Psoas muscle (tissue), 8 donors: ENCODE measurements around the gene BORCS6. TPM values are rescaled to one million over a fixed set of nuclear protein-coding genes. Genes with fewer than 3 reads are reported as not detected.

Experiments
- ATAC-seq, 4 donors: fragments of 200-7000 bp; cut with Tn5 transposase; one replicate each; pipeline ENCODE4 v1.9.1; 2020; ENCODE audit warnings: moderate library complexity in 3 of 4, mild to moderate bottlenecking in 2 of 4
- DNase-seq, 2 donors: peaks; one replicate each; pipeline ENCODE4 v3.0.0-alpha.2; 2020
- H3K27ac ChIP-seq: fragments of 200-600 bp; one replicate; pipeline ENCODE4 v1.8.0; 2022
- H3K27me3 ChIP-seq, 3 donors: fragments of 200-600 bp in 1 of 3; one replicate each; pipeline versions ENCODE4 v1.6.1 to v1.8.0; 2013 to 2022; ENCODE audit warnings: low read length in 2 of 3, mild to moderate bottlenecking in 2 of 3, moderate library complexity in 1 of 3; ENCODE audit not compliant: insufficient read depth in 3 of 3
- H3K36me3 ChIP-seq, 2 donors: fragments of 200-600 bp in 1 of 2; one replicate each; pipeline versions ENCODE4 v1.6.1 to v1.8.0; 2013 to 2022; ENCODE audit warnings: low read depth in 1 of 2, mild to moderate bottlenecking in 1 of 2, moderate library complexity in 1 of 2; ENCODE audit not compliant: insufficient read depth in 1 of 2
- H3K4me1 ChIP-seq: fragments of 200-600 bp; one replicate; pipeline ENCODE4 v1.8.0; 2022
- H3K4me3 ChIP-seq: fragments of 200-600 bp; one replicate; pipeline ENCODE4 v1.8.0; 2022; ENCODE audit warnings: mild to moderate bottlenecking
- H3K9me3 ChIP-seq: fragments of 200-600 bp; one replicate; pipeline ENCODE4 v1.8.0; 2022
- WGBS, 3 donors: extraction: QIAGEN DNeasy Blood & Tissue Kit; methylation state at CpG; one replicate each; pipeline versions ENCODE4 v1.1.6 to v1.1.7; 2013; 5-methylcytosine and 5-hydroxymethylcytosine counted together
- intact Hi-C, 2 donors: fragments of 100-400 bp; cut with DNase I; formaldehyde crosslinking; loops; one replicate each; pipeline versions ENCODE4 v1.11.0 to v1.14.2; 2022
- polyA plus RNA-seq, 3 donors: library from polyadenylated mRNA; stranded (reverse); fragments of 200-250 nt; gene quantifications; one replicate each; pipeline ENCODE4 v1.2.3, GENCODE V29; 2013
- total RNA-seq, 4 donors: library from RNA; stranded (reverse); fragmentation: NEBNext Ultra II Directional in 2 of 4; extraction: Animal tissue kit (Norgen Biotek cat#: 25700) in 2 of 4; gene quantifications; one replicate each; pipeline versions ENCODE4 v1.2.1 to v1.2.4, GENCODE V29; 2021 to 2023
- TF ChIP-seq, protein P1 (sequence below): fragments of 200-600 bp; IDR thresholded peaks from one replicate; pipeline ENCODE4 v1.8.0; 2022; ENCODE audit warnings: antibody characterized with exemption
- donor health status: healthy with polysubstance abuse.
- donor health status: DM: no; HTN: no; CAD: no; lungs with moderate emphysema.
- donor health status: Bipolar disorder and iron deficiency.
- donor health status: healthy.
- donor health status: DM: yes; HTN: yes; CAD: no.
- donor health status: DM: no; HTN: no; CAD: no.
- donor health status: DM: no; HTN: no; CAD: no.
- donor health status: DM: yes; HTN: yes; CAD: no.

The BORCS6 gene
- total and polyA plus RNA-seq, 7 donors: 8.8 to 19.3 (median 11.2) TPM

DNA sequence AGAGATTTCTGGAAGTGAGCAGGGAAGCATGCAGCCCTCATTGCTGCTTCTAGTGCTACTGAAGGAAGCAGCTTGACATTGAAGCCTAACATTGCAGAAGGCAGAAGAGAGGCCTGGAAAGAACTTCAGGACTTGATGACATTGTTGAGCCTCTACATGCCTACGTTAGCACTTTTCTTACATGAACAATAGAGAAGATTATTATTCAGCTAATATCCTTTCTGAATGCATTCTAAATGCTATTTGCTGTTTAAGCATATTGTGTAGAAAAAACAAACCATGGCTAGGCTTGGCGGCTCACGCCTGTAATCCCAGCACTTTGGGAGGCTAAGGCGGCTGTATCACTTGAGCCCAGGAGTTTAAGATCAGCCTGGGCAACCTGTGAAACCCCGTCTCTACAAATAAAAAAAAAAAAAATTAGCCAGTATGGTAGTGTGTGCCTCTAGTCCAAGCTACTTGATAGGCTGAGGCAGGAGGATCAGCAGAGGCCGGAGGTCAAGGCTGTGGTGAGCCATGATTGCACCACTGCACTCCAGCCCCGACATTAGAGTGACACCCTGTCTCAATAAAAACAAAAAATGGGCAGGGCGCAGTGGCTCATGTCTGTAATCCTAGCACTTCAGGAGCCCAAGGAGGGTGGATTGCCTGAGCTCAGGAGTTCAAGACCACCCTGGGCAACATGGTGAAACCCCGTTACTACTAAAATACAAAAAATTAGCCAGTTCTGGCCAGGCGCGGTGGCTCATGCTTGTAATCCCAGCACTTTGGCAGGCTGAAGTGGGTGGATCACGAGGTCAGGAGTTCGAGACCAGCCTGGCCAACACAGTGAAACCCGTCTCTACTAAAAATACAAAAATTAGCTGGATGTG, 22.6 kb upstream of the BORCS6 start:
- peaks cover 8% of the 10 kb centered on the region for H3K4me1 ChIP-seq
- H3K4me3 ChIP-seq: no peak overlapping the region
- H3K27ac ChIP-seq: no peak overlapping the region
- no peaks in the 10 kb centered on the region for H3K36me3 ChIP-seq
- TF ChIP-seq, protein P1, sequence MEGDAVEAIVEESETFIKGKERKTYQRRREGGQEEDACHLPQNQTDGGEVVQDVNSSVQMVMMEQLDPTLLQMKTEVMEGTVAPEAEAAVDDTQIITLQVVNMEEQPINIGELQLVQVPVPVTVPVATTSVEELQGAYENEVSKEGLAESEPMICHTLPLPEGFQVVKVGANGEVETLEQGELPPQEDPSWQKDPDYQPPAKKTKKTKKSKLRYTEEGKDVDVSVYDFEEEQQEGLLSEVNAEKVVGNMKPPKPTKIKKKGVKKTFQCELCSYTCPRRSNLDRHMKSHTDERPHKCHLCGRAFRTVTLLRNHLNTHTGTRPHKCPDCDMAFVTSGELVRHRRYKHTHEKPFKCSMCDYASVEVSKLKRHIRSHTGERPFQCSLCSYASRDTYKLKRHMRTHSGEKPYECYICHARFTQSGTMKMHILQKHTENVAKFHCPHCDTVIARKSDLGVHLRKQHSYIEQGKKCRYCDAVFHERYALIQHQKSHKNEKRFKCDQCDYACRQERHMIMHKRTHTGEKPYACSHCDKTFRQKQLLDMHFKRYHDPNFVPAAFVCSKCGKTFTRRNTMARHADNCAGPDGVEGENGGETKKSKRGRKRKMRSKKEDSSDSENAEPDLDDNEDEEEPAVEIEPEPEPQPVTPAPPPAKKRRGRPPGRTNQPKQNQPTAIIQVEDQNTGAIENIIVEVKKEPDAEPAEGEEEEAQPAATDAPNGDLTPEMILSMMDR: no peak
- DNase-seq: no peak
- no peak for ATAC-seq
- H3K9me3 ChIP-seq: no peaks in the 10 kb centered on the region
- 79 to 82% (median 80%) methylated on average over 14 of the region's 14 CpGs for WGBS, 3 donors
- H3K27me3 ChIP-seq: no peaks in the 10 kb centered on the region
- intact Hi-C loops: no loop called here

DNA sequence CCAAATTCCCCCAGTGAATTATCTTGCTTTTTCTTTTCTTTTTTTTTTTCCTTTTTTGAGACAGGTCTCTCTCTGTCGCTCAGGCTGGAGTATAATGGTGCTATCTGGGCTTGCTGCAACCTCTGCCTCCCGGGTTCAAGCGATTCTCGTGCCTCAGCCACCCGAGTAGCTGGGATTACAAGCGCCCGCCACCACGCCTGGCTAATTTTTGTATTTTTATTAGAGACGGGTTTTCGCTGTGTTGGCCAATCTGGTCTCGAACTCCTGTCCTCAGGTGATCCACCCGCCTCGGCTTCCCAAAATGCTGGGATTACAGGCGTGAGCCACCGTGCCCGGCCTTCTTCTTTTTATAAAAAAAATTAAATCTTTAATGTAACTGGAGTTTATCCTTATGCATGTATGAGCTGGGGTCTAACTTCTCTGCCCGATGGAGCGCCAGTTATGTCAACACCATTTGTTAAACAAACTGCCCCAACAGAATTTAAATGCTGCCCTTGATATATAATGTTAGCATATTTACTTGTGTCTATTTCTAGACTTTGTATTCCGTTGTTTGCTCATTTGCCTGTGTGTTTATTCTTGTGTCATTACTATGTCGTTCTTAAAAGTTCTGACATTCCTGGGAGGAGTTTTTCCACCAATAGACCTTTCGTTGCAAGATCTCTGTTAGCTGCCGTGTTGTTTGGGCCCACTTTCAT, 20.9 kb upstream of the BORCS6 start:
- H3K36me3 ChIP-seq: no peaks in the 10 kb centered on the region
- no peak for DNase-seq
- 16 to 21% (median 17%) methylated on average over 22 of the region's 22 CpGs for WGBS, 3 donors
- peak in 3 of 4 donors; percentile 10 to 42 (median 13) for ATAC-seq
- peaks cover 8% of the 10 kb centered on the region for H3K4me1 ChIP-seq
- peak overlapping the region; percentile 75 for H3K27ac ChIP-seq
- intact Hi-C loops: no loop called here
- no peaks in the 10 kb centered on the region for H3K27me3 ChIP-seq
- no peaks in the 10 kb centered on the region for H3K9me3 ChIP-seq
- TF ChIP-seq, protein P1: no peak
- peak overlapping the region; percentile 75 for H3K4me3 ChIP-seq

DNA sequence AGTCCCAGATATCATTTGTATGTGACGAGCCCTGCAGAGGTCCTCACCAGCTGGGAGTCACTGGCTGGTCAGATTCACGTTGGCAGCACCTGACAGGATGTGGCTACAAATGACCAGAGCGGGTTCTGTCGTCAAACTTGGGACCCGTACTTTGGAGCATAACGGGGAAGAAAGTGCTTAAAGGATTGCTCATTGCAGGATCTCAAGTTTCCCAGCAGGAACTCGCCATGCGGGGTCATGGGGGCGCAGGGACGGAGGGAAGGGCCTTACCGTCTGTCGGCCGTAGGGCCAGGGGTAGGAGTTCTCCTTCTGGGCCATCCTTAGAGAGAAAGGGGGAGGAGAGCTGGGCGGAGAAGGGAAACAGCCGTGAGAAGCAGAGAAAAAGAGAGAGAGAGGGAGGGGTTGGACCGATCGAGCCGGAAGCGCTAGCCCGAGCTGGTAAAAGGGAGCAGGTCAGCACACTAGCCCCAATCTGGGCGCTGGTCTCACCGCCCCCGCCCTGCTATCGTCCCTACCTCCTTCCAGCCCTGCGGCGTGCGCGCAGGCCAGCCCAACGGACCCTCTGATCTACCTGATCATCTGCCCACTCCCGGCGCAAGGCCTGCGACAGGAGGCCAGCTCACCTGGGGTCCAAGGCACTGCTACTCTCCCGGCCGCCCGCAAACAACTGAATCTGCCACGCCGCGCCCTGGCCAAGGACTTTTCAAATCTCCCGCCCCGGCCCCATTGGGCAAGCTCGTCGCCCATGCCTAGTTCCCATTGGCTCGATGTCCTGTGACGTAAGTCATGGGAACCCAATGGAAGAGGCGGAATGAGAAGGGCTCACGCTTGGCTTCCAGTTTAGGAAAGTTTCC, 20.2 kb upstream of the BORCS6 start, which contains the start of gene AURKB:
TSS of gene AURKB (minus strand) at position 669 of the 854 bp plus-strand sequence. CDS start at position 318, 351 bp downstream.
- ATAC-seq (peak; percentile 96 to 100 (median 98)), DNase-seq (peak; percentile 93 to 96)
- 3% methylated on average over 38 to 46 of the region's 46 CpGs for WGBS, 3 donors
- Histone ChIP-seq H3K36me3 (no peaks in the 10 kb centered on the region), H3K4me3 (peak within 1 kb of the TSS; percentile 75), H3K27ac (peak within 1 kb of the TSS; percentile 75), H3K27me3 (no peaks in the 10 kb centered on the region), H3K9me3 (no peaks in the 10 kb centered on the region), H3K4me1 (peaks cover 8% of the 10 kb centered on the region)
- TF ChIP-seq, protein P1: no peak
- intact Hi-C loops: no loop called here

DNA sequence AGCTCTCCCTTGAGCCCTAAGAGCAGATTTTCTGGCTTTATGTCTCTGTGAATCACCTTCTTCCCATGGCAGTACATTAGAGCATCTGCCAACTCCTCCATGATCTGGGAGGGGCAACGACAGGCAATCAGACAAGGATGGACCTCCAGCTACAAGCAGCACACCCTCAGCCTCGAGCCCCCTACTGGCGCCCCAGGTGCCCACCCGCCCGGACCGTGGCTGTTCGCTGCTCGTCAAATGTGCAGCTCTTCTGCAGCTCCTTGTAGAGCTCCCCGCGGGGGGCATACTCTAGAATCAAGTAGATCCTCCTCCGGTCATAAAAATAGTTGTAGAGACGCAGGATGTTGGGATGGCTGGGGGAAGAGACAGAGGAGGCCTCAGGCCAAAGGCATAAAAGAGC, 16.6 kb upstream of the BORCS6 start:
- intact Hi-C loops: no loop called here
- Histone ChIP-seq H3K27ac (no peak overlapping the region), H3K4me1 (peaks cover 8% of the 10 kb centered on the region), H3K27me3 (no peaks in the 10 kb centered on the region), H3K36me3 (no peaks in the 10 kb centered on the region), H3K4me3 (no peak overlapping the region), H3K9me3 (no peaks in the 10 kb centered on the region)
- DNase-seq: no peak
- 92 to 96% (median 93%) methylated on average over 12 of the region's 12 CpGs for WGBS, 3 donors
- TF ChIP-seq, protein P1: no peak
- no peak for ATAC-seq
